Mucosa of rectum (tissue), 2 donors: ENCODE data around the gene TENT4B.

ENCODE experiments used
- H3K27ac ChIP-seq, 2 donors: one replicate each; pipeline ENCODE4 v1.7.0; 2013; ENCODE audit warnings: inconsistent platforms in 2 of 2, low read depth in 2 of 2, low read length in 2 of 2
- H3K27me3 ChIP-seq, 2 donors: one replicate each; pipeline ENCODE4 v1.7.0; 2013; ENCODE audit warnings: low read length in 2 of 2; ENCODE audit not compliant: control insufficient read depth in 2 of 2, insufficient read depth in 2 of 2
- H3K36me3 ChIP-seq, 2 donors: one replicate each; pipeline ENCODE4 v1.7.0; 2013; ENCODE audit warnings: low read length in 2 of 2; ENCODE audit not compliant: control insufficient read depth in 2 of 2, insufficient read depth in 2 of 2
- H3K4me1 ChIP-seq, 2 donors: one replicate each; pipeline ENCODE4 v1.7.0; 2013; ENCODE audit warnings: low read length in 2 of 2, mild to moderate bottlenecking in 1 of 2; ENCODE audit not compliant: control insufficient read depth in 2 of 2, insufficient read depth in 2 of 2
- H3K4me3 ChIP-seq, 2 donors: one replicate each; pipeline ENCODE4 v1.7.0; 2013; ENCODE audit warnings: low read length in 2 of 2
- H3K9ac ChIP-seq, 2 donors: one replicate each; pipeline ENCODE4 v1.7.0; 2013; ENCODE audit warnings: low read length in 2 of 2, low read depth in 1 of 2, mild to moderate bottlenecking in 1 of 2
- H3K9me3 ChIP-seq, 2 donors: one replicate each; pipeline ENCODE4 v1.7.0; 2013; ENCODE audit warnings: low read length in 2 of 2; ENCODE audit not compliant: control insufficient read depth in 2 of 2
- donor health status: healthy.
- donor health status: Normal muscosa, but diverticular disease.

Gene TENT4B

GRCh38 chr16:50209546-50210265 lies 56.6 kb downstream of the TENT4B start:
- no peaks in the 10 kb centered on the region for H3K27me3 ChIP-seq
- peaks cover 26% of the 10 kb centered on the region in 2 donors for H3K4me1 ChIP-seq
- no peak overlapping the region for H3K4me3 ChIP-seq
- peak overlapping the region; percentile 5 to 21 for H3K9ac ChIP-seq
- no peaks in the 10 kb centered on the region for H3K9me3 ChIP-seq
- H3K27ac ChIP-seq: peak overlapping the region; percentile 28 to 53
- peaks cover 3 to 17% of the 10 kb centered on the region in 2 donors for H3K36me3 ChIP-seq

GRCh38 chr16:50210266-50211038 lies 57.3 kb downstream of the TENT4B start:
- no peak overlapping the region for H3K4me3 ChIP-seq

GRCh38 chr16:50213939-50214519 lies 60.9 kb downstream of the TENT4B start:
- Histone ChIP-seq H3K4me1 (peaks cover 13 to 14% of the 10 kb centered on the region in 2 donors), H3K36me3 (peaks cover 23 to 40% of the 10 kb centered on the region in 2 donors), H3K27me3 (no peaks in the 10 kb centered on the region), H3K9ac (no peak overlapping the region), H3K9me3 (no peaks in the 10 kb centered on the region), H3K4me3 (no peak overlapping the region), H3K27ac (no peak overlapping the region)

More at GRCh38 chr16:50210266-50211038, 57.3 kb downstream of the TENT4B start:
- Histone ChIP-seq H3K4me1 (peaks cover 26% of the 10 kb centered on the region in 2 donors), H3K9ac (peak overlapping the region in 1 of 2 donors; percentile 5), H3K9me3 (no peaks in the 10 kb centered on the region), H3K36me3 (peaks cover 3 to 21% of the 10 kb centered on the region in 2 donors), H3K27ac (peak overlapping the region in 1 of 2 donors; percentile 53), H3K27me3 (no peaks in the 10 kb centered on the region)

- Histone ChIP-seq H3K4me1 (peaks cover 0 to 3% of the 10 kb centered on the region in 2 donors), H3K36me3 (peaks cover 25 to 40% of the 10 kb centered on the region in 2 donors), H3K9ac (no peak overlapping the region), H3K27ac (no peak overlapping the region), H3K4me3 (no peak overlapping the region), H3K27me3 (no peaks in the 10 kb centered on the region), H3K9me3 (no peaks in the 10 kb centered on the region)
Measured at GRCh38 chr16:50215680-50216079, 62.6 kb downstream of the TENT4B start.

GRCh38 chr16:50216231-50216630 lies 63.1 kb downstream of the TENT4B start:
- H3K27ac ChIP-seq: no peak overlapping the region
- H3K27me3 ChIP-seq: no peaks in the 10 kb centered on the region
- H3K36me3 ChIP-seq: peaks cover 25 to 43% of the 10 kb centered on the region in 2 donors
- no peak overlapping the region for H3K4me3 ChIP-seq
- H3K9ac ChIP-seq: no peak overlapping the region
- H3K4me1 ChIP-seq: no peaks in the 10 kb centered on the region
- H3K9me3 ChIP-seq: no peaks in the 10 kb centered on the region

- H3K9ac ChIP-seq: no peak overlapping the region
- H3K27ac ChIP-seq: no peak overlapping the region
- no peaks in the 10 kb centered on the region for H3K27me3 ChIP-seq
- H3K9me3 ChIP-seq: no peaks in the 10 kb centered on the region
- no peaks in the 10 kb centered on the region for H3K4me1 ChIP-seq
- no peak overlapping the region for H3K4me3 ChIP-seq
- H3K36me3 ChIP-seq: peaks cover 30 to 42% of the 10 kb centered on the region in 2 donors
Measured at GRCh38 chr16:50219402-50219975, 66.4 kb downstream of the TENT4B start.

GRCh38 chr16:50224286-50224685 lies 71.2 kb downstream of the TENT4B start:
- no peaks in the 10 kb centered on the region for H3K9me3 ChIP-seq
- no peaks in the 10 kb centered on the region for H3K27me3 ChIP-seq
- no peak overlapping the region for H3K4me3 ChIP-seq
- no peaks in the 10 kb centered on the region for H3K4me1 ChIP-seq
- peaks cover 37 to 44% of the 10 kb centered on the region in 2 donors for H3K36me3 ChIP-seq
- no peak overlapping the region for H3K9ac ChIP-seq
- no peak overlapping the region for H3K27ac ChIP-seq

- peaks cover 37 to 40% of the 10 kb centered on the region in 2 donors for H3K36me3 ChIP-seq
- H3K9me3 ChIP-seq: no peaks in the 10 kb centered on the region
- no peaks in the 10 kb centered on the region for H3K4me1 ChIP-seq
- no peaks in the 10 kb centered on the region for H3K27me3 ChIP-seq
- H3K27ac ChIP-seq: no peak overlapping the region
- H3K4me3 ChIP-seq: no peak overlapping the region
- no peak overlapping the region for H3K9ac ChIP-seq
Measured at GRCh38 chr16:50227120-50227519, 74.0 kb downstream of the TENT4B start.

- Histone ChIP-seq H3K9ac (no peak overlapping the region), H3K27me3 (no peaks in the 10 kb centered on the region), H3K36me3 (peaks cover 37% of the 10 kb centered on the region in 2 donors), H3K9me3 (no peaks in the 10 kb centered on the region), H3K4me1 (no peaks in the 10 kb centered on the region), H3K27ac (no peak overlapping the region), H3K4me3 (no peak overlapping the region)
Measured at GRCh38 chr16:50227665-50228064, 74.6 kb downstream of the TENT4B start.
